ENCODE measurements around the gene PIM3. TPM values are rescaled to one million over a fixed set of nuclear protein-coding genes. Genes with fewer than 3 reads are reported as not detected.

The PIM3 gene
- total RNA-seq, 1 donor, result 172 TPM

DNA sequence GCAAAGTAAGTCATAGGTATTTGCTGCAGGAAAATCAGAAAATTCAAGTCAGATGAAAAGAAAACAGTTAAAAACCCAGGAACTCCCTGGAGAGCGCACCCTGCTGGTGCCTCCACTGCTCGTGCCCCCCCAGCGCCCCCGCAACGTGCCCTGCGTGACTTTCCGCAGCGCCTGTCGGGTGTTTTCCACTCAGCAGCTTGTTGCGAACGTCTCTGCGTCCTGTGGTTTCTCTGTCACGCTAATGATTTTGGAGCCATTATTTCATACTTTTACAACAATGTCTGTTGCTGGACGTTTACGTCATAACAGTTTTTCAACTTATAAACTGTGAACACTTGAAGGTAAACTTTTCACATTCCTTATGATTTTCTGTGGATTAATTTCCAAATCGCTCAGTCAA is 37.1 kb upstream of the PIM3 start:
- no peaks in the 10 kb centered on the region for H3K27me3 ChIP-seq (ENCODE audit: insufficient read depth, low read length)
- H3K4me1 ChIP-seq (ENCODE audit: insufficient read depth, low read length), result peaks cover 25% of the 10 kb centered on the region
- H3K4me3 ChIP-seq (ENCODE audit: low read length), result no peak overlapping the region
- H3K9me3 ChIP-seq (ENCODE audit: low read depth, low read length), result no peaks in the 10 kb centered on the region

DNA sequence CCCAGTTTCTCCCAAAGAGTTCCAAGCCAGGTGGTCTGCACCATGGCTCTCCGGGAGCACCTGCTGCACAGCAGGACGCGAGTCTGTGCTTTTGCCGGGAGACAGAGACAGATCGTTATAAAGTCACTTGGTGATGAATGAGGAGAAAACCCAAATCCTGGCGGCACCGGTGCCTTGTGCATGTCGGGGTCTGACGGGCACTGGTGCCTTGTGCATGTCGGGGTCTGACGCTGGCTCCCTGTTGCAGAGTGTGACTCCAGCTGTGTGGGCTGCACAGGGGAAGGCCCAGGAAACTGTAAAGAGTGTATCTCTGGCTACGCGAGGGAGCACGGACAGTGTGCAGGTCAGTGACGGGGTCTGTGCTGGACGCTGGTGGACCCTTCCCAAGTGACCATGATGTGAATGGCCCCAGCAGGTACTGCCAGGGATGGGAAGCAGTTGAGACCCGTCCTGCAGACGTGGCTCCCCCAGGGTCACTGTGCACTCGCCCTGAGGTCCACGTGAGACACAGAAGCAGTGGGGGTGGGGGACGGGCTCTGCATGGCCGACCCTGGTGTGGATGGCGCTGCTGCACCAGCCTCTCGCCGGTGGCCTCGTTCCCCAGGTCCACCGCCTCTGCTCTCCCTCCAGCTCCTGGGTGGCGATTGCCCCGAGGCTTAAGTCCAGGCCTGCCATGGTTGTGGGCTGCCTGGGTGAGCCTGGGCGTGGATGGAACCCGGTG is 36.3 kb upstream of the PIM3 start:
- Histone ChIP-seq H3K9me3 (ENCODE audit: low read depth, low read length) (no peaks in the 10 kb centered on the region), H3K27me3 (ENCODE audit: insufficient read depth, low read length) (no peaks in the 10 kb centered on the region), H3K4me3 (ENCODE audit: low read length) (no peak overlapping the region), H3K4me1 (ENCODE audit: insufficient read depth, low read length) (peaks cover 20% of the 10 kb centered on the region)

DNA sequence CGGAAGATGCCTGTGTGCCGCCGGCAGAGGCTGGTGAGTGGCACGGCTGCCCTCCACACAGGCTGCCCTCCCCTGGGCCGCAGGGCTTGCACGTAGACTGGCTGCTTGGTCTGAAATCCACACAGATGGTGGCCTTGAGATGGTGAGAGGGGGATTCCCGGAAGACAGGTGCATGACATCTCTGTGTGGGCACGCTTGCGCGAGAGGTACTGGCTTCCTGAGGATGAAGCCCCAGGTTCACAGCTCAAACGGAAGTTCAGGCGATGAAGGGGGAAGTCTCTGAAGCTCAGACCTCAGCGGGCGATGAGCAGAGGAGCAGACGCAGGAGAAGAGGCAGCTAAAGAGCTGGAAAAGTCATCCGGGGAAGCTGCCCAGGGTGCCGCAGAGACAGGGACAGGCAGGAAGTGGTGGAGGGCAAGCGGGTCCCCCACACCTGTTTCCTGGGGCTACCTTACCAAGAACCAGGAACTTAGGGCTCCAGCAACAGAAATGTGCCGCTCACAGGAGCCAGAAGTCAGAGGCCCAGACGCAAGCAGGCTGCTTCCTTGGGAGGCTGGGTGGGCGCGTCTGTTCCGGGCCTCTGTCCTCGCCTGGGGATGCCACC is 34.9 kb upstream of the PIM3 start:
- peak overlapping the region; percentile 16 for H3K4me3 ChIP-seq (ENCODE audit: low read length)
- H3K9me3 ChIP-seq (ENCODE audit: low read depth, low read length), result no peaks in the 10 kb centered on the region
- H3K27me3 ChIP-seq (ENCODE audit: insufficient read depth, low read length), result no peaks in the 10 kb centered on the region
- H3K4me1 ChIP-seq (ENCODE audit: insufficient read depth, low read length), result peaks cover 26% of the 10 kb centered on the region

DNA sequence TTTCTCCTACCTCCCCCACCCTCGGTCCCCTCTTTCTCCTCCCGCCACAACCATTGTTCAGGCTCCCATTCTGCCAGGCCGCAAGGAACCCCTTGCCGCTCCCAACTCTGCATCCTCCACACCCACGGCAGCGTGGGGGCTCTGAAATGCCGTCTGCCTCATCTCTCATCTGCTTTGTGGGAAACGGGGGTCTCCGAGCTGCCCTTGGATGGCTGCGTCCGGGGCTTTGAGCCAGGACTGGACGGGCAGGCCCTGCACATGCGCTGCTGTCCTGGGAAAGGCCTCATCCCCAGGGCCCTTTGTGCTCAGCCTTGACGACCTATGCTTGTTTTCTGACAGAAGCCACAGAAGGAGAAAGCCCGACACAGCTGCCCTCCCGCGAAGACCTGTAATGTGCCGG is 33.7 kb upstream of the PIM3 start:
- no peaks in the 10 kb centered on the region for H3K9me3 ChIP-seq (ENCODE audit: low read depth, low read length)
- H3K27me3 ChIP-seq (ENCODE audit: insufficient read depth, low read length), result no peaks in the 10 kb centered on the region
- no peak overlapping the region for H3K4me3 ChIP-seq (ENCODE audit: low read length)
- H3K4me1 ChIP-seq (ENCODE audit: insufficient read depth, low read length), result peaks cover 39% of the 10 kb centered on the region

DNA sequence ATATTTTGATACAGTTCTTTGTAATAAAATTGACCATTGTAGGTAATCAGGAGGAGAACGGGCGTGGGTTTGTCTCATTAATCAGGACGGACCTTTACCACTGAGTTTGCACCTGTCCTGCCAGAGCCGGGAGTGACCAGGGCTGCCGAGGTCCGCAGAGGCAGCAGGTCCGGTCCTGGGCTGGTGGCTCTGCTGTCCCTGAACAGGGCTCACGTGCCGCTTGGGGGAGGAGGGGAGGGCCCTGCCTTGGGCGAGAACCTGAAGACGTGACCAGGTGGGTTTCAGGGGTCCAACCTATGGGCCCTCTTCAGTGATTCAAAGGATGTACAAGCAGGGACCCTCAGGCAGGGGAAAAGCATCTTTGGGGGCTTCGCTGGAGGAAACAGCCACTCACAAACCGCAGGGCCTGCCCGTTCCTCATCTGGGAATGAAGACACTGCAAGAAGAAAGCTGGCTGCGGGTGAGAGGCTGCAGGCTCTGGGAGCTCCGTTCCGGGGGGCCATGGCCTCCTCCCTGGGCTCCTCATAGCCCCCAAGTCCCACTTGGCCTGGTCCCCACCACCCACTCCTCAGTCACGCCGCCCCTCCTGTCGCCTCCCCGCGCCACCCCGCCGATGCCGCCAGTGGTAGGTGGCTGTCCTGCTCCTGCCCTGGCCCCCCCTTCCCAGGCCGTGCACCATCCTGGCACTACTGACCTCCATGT is 32.9 kb upstream of the PIM3 start:
- Histone ChIP-seq H3K4me3 (ENCODE audit: low read length) (no peak overlapping the region), H3K9me3 (ENCODE audit: low read depth, low read length) (no peaks in the 10 kb centered on the region), H3K4me1 (ENCODE audit: insufficient read depth, low read length) (peaks cover 41% of the 10 kb centered on the region), H3K27me3 (ENCODE audit: insufficient read depth, low read length) (no peaks in the 10 kb centered on the region)

DNA sequence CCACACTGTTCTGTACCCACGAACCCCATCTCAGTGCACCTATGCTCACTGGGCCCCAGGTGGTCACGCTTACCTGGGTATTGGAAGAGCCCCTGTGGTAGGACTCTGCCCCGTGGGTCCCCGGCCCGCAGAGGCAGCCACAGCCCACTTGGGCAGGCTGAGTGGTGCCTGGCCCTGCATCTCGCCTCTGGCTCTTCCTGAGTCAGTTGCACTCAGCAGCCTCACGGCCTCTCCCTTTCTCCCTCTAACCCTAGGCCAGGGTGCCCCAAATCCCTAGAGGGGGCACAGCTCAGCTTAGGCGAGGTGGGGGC is 32.4 kb upstream of the PIM3 start:
- no peak overlapping the region for H3K4me3 ChIP-seq (ENCODE audit: low read length)
- no peaks in the 10 kb centered on the region for H3K27me3 ChIP-seq (ENCODE audit: insufficient read depth, low read length)
- H3K4me1 ChIP-seq (ENCODE audit: insufficient read depth, low read length), result peaks cover 46% of the 10 kb centered on the region
- H3K9me3 ChIP-seq (ENCODE audit: low read depth, low read length), result no peaks in the 10 kb centered on the region

DNA sequence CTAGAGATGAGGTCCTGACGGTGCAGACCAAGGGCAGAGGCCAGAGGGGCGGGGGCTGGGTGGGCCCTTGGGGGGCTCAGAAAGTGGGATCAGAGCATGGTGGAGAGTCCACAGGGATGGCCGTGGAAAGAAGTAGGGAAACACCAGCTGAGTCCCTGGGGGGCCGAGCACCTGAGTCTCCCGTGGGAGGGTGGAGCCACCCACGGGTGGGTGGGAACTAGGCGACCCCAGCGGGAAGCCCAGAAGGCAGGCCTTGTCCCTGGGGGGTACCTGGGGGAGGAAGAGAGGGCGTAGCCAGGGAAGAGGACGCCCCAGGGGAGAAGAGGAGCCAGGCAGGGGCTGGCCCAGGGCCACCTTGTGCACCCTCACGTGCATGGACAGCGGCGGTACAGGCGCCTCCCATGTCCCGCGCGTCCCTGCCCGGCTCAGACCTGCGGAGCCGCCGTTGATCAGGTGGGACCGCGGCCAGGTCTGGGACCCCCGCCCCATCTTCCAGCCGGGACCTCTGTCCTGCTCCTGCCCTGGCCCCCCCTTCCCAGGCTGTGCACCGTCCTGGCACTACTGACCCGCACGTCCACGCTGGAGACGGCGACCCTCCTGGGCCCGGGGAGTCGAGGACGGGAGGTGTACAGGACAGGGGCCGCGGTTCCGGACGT is 31.9 kb upstream of the PIM3 start:
- H3K27me3 ChIP-seq (ENCODE audit: insufficient read depth, low read length), result no peaks in the 10 kb centered on the region
- peaks cover 52% of the 10 kb centered on the region for H3K4me1 ChIP-seq (ENCODE audit: insufficient read depth, low read length)
- H3K9me3 ChIP-seq (ENCODE audit: low read depth, low read length), result no peaks in the 10 kb centered on the region
- H3K4me3 ChIP-seq (ENCODE audit: low read length), result no peak overlapping the region

DNA sequence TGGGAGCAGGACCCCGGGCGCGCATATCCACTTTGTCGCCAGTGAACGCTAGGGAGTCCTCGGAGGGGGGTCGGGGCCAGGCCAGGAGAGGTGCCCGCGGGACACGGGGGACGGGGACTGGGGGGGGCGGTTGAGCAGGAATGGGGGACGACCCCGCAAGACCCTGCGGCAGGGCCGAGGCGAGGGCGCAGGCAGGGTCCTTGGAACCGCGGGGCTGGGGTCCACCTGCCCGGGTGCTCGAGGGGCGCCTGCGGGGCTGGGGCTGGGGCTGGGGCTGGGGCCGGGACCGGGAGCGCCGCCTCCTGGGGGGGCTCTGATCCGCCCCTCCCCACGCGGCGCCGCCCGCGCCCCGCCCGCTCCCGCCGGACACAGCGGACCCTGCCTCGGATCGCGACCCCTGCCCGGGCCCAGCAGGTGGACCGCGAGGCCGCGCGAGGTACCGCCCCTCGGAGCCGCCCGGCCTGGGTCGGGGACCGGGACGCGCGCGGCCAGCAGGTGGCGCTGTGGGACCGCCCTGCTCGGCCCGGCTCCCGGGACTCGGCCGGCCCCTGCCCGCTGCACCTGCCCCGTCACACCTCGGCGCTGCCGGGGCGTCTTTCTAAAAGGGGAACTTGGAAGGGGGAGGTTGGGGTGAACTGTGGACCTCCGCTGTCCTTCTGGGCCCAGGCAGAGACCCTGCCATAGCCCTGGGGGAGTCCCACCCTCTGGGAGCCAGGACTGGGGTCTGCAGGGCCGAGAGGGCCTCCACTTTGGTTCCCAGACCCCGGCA is 31.2 kb upstream of the PIM3 start:
- Histone ChIP-seq H3K4me3 (ENCODE audit: low read length) (no peak overlapping the region), H3K4me1 (ENCODE audit: insufficient read depth, low read length) (peaks cover 59% of the 10 kb centered on the region), H3K27me3 (ENCODE audit: insufficient read depth, low read length) (no peaks in the 10 kb centered on the region), H3K9me3 (ENCODE audit: low read depth, low read length) (no peaks in the 10 kb centered on the region)

DNA sequence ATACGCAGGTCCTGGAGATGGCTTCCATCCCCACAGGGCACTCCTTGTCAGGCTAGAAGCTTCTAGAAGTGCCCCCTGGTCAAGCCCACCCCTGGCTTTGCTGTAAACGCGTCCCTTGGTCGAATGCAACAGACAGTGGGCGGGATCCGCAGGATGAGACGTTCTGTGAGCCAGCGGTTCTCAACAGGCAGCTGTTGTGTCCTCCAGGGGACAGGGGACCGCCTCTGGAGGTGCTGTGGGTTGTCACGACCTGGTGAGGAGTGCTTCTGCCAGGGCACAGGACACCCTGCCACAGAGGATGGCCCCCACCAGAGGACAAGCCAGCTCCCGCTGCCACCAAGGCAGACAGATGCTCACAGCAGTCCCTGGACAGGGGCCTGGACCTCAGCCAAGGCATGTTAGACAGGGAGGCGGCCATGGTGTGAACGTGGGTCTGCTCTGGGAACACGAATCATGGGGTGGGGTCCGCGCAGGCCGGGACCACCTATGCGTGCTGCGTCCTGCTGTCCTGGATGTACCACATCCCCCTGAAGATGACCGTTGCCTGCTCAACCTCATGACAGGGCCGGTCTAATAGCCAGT is 30.5 kb upstream of the PIM3 start:
- Histone ChIP-seq H3K27me3 (ENCODE audit: insufficient read depth, low read length) (no peaks in the 10 kb centered on the region), H3K9me3 (ENCODE audit: low read depth, low read length) (no peaks in the 10 kb centered on the region), H3K4me3 (ENCODE audit: low read length) (no peak overlapping the region), H3K4me1 (ENCODE audit: insufficient read depth, low read length) (peaks cover 62% of the 10 kb centered on the region)

DNA sequence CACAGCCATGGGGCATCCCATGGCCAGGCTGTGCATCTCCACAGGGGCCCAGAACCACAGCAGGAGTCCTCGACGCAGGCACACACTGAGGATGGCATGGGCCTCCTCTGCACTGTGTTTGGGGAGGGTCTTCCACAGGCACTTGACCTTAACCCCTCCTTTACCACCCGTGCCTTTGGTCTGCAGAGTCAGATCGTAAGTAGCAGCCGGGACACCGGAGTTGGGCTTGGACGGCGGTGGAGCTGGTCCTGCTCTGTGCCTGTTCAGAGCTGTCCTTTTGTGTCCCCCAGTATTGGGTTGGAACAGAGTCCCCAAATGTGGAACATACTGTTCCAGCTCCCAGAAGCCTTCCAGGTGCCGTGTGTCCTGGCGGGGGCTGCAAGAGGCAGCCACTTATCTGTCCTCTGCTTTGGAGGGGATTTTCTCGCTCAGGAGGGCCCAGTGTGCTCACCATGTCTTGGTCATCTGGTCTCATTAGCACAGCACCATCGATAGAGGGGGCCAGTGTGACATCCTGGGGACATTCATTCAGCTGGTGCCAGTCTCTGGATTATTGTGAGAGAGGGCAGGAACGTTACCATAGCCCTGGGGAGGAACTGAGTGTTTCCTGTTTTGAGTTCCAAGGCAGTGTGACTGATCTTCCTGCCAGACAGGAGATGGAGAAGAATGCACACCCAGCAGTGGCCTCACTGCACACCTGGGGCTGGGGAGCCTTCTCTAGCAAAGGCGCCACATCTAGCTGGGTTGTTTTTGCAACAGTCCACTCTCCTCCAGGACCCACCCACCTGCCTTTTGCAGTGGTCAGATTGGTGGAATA is 29.8 kb upstream of the PIM3 start:
- no peak overlapping the region for H3K4me3 ChIP-seq (ENCODE audit: low read length)
- no peaks in the 10 kb centered on the region for H3K27me3 ChIP-seq (ENCODE audit: insufficient read depth, low read length)
- peaks cover 55% of the 10 kb centered on the region for H3K4me1 ChIP-seq (ENCODE audit: insufficient read depth, low read length)
- H3K9me3 ChIP-seq (ENCODE audit: low read depth, low read length), result no peaks in the 10 kb centered on the region

DNA sequence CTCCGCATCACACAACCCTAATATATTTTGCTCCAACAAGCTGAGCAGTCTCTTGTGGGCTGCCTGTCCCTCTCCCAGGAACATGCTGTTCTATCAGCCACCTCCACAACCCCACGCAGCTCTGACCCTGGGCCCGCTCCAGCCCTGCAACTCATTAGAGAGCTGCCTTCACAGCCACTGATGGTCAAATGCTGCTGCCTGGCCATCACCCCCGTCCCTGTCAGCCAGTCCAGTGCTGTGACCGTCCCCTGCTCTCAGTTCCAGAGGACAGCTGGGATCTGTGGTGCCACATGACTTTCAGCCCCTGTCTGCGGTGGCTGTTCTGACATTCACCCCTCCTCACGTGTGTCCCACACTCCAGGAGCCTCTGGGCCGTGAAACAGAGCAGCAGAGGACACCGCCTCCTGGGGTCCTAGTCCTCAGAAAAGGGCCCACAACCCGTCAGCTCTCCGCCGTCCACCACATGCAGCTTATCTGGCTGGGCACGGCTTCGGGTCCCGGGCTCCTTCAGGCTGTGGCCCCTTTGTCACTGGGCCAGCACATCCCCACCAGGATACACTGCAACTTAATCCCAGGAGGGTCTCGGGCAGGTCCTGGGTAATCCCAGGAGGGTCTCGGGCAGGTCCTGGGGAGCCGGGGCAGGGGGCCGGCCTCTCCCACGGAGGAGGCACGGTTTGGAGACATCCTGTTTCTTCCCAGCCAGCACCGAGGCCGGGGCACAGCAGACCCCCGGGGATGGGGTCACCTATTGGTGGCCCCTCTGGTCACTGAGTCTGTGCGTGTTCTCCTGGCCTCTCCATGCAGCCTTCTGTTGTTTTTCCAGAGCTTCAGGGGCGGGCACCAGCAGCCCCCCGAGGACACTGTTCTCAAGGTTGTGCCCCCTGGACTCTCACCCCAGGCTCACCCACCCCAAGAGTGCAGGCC is 27.1 kb upstream of the PIM3 start:
- no peaks in the 10 kb centered on the region for H3K27me3 ChIP-seq (ENCODE audit: insufficient read depth, low read length)
- H3K4me3 ChIP-seq (ENCODE audit: low read length), result no peak overlapping the region
- no peaks in the 10 kb centered on the region for H3K9me3 ChIP-seq (ENCODE audit: low read depth, low read length)
- peaks cover 65% of the 10 kb centered on the region for H3K4me1 ChIP-seq (ENCODE audit: insufficient read depth, low read length)

DNA sequence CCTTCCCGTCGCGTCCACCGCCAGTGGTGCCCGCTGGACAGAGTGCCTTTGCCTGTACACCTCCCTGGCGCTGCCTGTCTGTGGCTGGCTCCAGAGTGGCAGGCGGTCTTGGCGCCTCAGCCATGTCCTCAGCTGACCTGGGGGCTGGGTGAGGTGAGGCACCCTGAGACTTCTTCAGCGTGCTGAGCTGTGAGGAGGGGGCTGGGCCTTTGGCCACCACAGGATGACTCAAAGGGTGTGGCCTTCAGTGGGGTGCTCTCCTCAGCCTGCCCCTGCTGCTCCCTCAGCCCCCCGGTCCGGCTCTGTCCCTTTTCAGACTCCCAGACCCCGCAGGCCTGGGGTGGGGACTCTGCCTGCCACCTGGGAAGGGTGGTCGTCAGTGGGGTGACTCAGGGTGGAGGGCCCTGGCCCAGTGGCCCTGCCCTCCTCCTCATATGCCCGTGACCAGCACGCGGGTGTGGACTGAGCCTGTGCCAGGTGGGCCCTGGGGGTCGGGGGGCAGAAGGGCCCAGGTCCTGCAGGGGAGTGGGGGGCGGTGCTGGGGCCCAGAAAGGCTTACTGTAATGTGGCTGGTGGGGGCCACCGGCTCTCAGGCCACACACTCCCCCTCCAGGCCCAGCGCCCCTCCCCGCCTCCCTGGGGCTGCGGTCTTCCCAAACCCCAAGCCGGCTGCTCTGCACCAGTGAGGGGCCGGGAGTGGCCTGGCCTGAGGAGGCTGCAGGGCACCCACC is 26.2 kb upstream of the PIM3 start:
- peaks cover 65% of the 10 kb centered on the region for H3K4me1 ChIP-seq (ENCODE audit: insufficient read depth, low read length)
- H3K4me3 ChIP-seq (ENCODE audit: low read length), result peak overlapping the region; percentile 57
- H3K9me3 ChIP-seq (ENCODE audit: low read depth, low read length), result no peaks in the 10 kb centered on the region

More for the DNA sequence above, 26.2 kb upstream of the PIM3 start:
- H3K27me3 ChIP-seq (ENCODE audit: insufficient read depth, low read length), result no peaks in the 10 kb centered on the region

All from mononuclear cell (primary cell).